Activated CD8-positive, alpha-beta memory T cell treated with anti-CD3 and anti-CD28 coated beads for 1 hour (primary cell): ENCODE measurements around the gene TMPRSS7.

Source experiments
- DNase-seq, 2 donors: peaks; one replicate each; pipeline ENCODE4 v3.0.0-alpha.2; 2020; ENCODE audit warnings: low read depth in 1 of 2; ENCODE audit errors: extremely low read depth in 1 of 2

The TMPRSS7 gene

DNA sequence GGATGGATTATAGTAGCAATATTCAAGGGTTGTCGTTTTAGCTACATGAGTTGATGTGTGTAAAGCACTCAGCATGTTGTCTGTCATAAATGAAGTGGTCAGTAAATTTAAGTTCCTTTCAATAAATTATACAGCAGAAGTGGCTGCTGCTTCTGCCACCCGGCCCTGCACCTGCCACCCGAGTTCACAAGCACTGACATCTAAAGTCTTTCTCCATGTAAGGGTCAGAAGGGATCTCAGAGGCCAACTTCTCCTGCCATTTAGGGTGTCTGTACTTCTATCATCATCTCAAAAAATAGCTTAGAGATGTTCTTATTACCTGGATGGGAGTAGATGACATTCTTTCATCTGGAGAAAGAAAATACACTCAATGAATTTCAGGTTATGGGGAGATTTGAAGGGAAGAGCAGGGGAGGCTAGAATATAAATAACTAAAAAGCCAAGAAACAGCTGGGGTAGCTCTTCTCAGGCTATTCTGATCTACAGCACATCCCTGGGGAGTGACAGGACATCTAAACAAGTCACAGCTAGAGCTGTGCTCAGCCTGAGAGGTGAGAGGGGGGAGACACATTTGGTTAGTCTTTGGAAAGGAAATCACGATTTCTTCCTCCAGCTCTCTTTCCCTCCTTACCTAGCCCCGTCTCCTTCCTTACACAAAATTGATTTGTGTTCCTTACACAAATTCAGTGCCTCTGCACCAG, 90.5 kb downstream of the TMPRSS7 start:
- DNase-seq: no peak

GRCh38 chr3:112126511-112126911, 92.0 kb downstream of the TMPRSS7 start:
- no peak for DNase-seq

GRCh38 chr3:112127522-112128494, 93.3 kb downstream of the TMPRSS7 start:
- DNase-seq: no peak

- DNase-seq: peak; percentile 11 to 22
Measured at GRCh38 chr3:112128843-112129727, 94.5 kb downstream of the TMPRSS7 start.

DNA sequence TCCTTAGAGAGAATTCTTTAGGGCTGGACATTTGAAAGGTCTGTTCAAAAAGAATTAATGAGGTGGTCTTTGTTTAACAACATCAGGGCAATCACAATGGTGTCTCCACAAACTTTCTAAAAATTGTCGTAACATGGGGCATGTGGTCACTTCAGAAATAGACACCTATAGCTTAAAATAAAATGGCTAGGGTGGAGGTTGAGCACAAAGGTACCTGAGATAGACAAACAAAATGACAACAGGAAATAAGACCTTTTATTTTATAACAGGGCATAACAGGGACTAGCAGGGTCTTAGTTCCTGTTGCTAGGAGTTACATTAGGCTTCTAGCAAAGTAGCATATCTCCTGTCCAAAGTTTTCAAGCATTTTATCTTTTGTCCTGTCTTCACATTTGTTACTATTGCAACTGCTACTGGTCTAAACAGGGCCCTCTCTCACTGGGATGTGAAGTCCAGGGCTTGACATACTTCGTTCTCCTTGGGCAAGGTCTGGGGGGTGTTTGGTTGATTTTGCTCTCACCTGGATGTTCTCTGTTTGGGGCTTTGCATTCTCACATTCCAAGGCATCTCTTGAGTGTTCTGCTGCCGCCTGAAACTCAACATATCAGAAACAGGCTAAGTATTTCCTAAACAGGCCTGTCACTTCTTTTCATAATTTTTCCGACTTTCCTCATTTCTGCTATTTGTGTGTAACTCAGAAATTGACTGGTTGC, 95.5 kb downstream of the TMPRSS7 start:
- DNase-seq: no peak

DNA sequence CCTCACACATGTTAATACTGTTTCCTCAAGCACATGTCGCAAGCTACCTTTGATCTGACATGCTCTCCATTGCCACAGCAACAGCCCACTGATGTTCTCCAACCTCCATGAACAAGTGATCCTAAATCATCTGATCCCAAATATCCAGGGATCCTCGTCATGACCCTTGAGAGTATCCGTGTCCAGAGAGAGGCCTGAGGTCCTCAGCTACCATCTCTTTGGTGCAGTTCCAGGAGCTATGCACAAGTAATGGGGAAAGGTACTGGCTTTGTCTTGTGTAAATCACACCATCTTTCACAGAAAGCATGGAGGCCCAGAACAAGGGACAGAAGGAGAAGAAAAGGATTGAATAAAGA, 96.1 kb downstream of the TMPRSS7 start:
- no peak for DNase-seq
